ENCODE measurements around the gene PYGB.
A peak's percentile ranks its signal among the peaks of the same experiment; 100 is the strongest.

PYGB gene

GRCh38 chr20:25243416-25243979 lies 4.4 kb upstream of the PYGB start:
- ChIA-PET CTCF (interaction anchor here (0.7 kb wide), 1 partner anchor 14 kb away, joined by 4 read pairs; no protein-coding TSS in a partner anchor), POLR2A (ENCODE audit: low non-redundant PET) (no interaction called here)
- no peak for DNase-seq (ENCODE audit: low spot score)
- H3K27ac ChIP-seq = no peak overlapping the region
- no peak for TF ChIP-seq CTCF (conservative IDR thresholded peaks at IDR 0.05; ENCODE audit: low read depth)

GRCh38 chr20:25244976-25245375 lies 2.9 kb upstream of the PYGB start:
- no peak overlapping the region; the same call in 1 of the 2 replicates for H3K27ac ChIP-seq
- POLR2A ChIA-PET (ENCODE audit: low non-redundant PET) = no interaction called here
- no peak for TF ChIP-seq CTCF (conservative IDR thresholded peaks at IDR 0.05; ENCODE audit: low read depth)
- no peak for DNase-seq (ENCODE audit: low spot score)
- CTCF ChIA-PET = no interaction called here

GRCh38 chr20:25245461-25245860 lies 2.4 kb upstream of the PYGB start:
- DNase-seq (ENCODE audit: low spot score) = no peak
- POLR2A ChIA-PET (ENCODE audit: low non-redundant PET) = no interaction called here
- CTCF ChIA-PET = interaction anchor here (0.6 kb wide), 1 partner anchor 10 kb away, joined by 3 read pairs; no protein-coding TSS in a partner anchor

GRCh38 chr20:25246182-25246999 lies 1.5 kb upstream of the PYGB start:
- peak overlapping the region; percentile 95 for H3K27ac ChIP-seq
- TF ChIP-seq CTCF (conservative IDR thresholded peaks at IDR 0.05; ENCODE audit: low read depth) = no peak
- DNase-seq (ENCODE audit: low spot score) = no peak
- POLR2A ChIA-PET (ENCODE audit: low non-redundant PET) = interaction anchor here (0.7 to 2.8 kb wide), 3 partner anchors 7 to 43 kb away, joined by 3 to 15 read pairs (median 3); no protein-coding TSS in a partner anchor
- CTCF ChIA-PET = interaction anchor here (0.6 to 2.0 kb wide), 3 partner anchors 9 to 24 kb away, joined by 3 to 10 read pairs (median 4); no protein-coding TSS in a partner anchor

More at GRCh38 chr20:25245461-25245860, 2.4 kb upstream of the PYGB start:
- peak overlapping the region; percentile 27; the same call in 1 of the 2 replicates for H3K27ac ChIP-seq
- TF ChIP-seq CTCF (conservative IDR thresholded peaks at IDR 0.05; ENCODE audit: low read depth) = no peak

- CTCF ChIA-PET = interaction anchor here (0.6 to 2.0 kb wide), 4 partner anchors 23 to 67 kb away, joined by 3 to 10 read pairs (median 4); no protein-coding TSS in a partner anchor
- H3K27ac ChIP-seq = peak overlapping the region; percentile 95
- TF ChIP-seq CTCF (conservative IDR thresholded peaks at IDR 0.05; ENCODE audit: low read depth) = peak; percentile 82
- DNase-seq (ENCODE audit: low spot score) = peak; percentile 70
- POLR2A ChIA-PET (ENCODE audit: low non-redundant PET) = interaction anchor here (0.5 to 2.8 kb wide), 4 partner anchors 8 to 714 kb away, joined by 3 to 15 read pairs (median 4); no protein-coding TSS in a partner anchor
These were observed 826 bp upstream of the PYGB start for GRCh38 chr20:25247000-25247517.

- POLR2A ChIA-PET (ENCODE audit: low non-redundant PET) = interaction anchor here (0.5 to 2.8 kb wide), 5 partner anchors 8 to 713 kb away, joined by 3 to 15 read pairs (median 6); no protein-coding TSS in a partner anchor
- TF ChIP-seq CTCF (conservative IDR thresholded peaks at IDR 0.05; ENCODE audit: low read depth) = no peak
- H3K27ac ChIP-seq = peak overlapping the region; percentile 95
- DNase-seq (ENCODE audit: low spot score) = peak; percentile 52
- CTCF ChIA-PET = interaction anchor here (0.6 to 2.0 kb wide), 6 partner anchors 24 to 143 kb away, joined by 3 to 10 read pairs (median 4); partner anchors contain the start of gene ABHD12
These were observed 348 bp upstream of the PYGB start for GRCh38 chr20:25247518-25247955.
